Measurements from ENCODE around the gene CA10. TPM values are rescaled to one million over a fixed set of nuclear protein-coding genes. Genes with fewer than 3 reads are reported as not detected.

Gene CA10
- total and polyA plus RNA-seq, 8 donors, result 1.3 TPM; not detected in 7

- intact Hi-C loops (cut with DNase I; ENCODE audit: low total_unique reads), result no loop called here
- WGBS, 5 donors, result 64 to 86% (median 77%) methylated on average over 3 of the region's 3 CpGs
- peaks cover 0 to 8% (median 0%) of the 10 kb centered on the region in 3 donors for H3K27me3 ChIP-seq
These were observed 487.6 kb downstream of the CA10 start for GRCh38 chr17:51670899-51671298.

GRCh38 chr17:51668963-51669246, 489.6 kb downstream of the CA10 start:
- H3K4me1 ChIP-seq, result no peaks in the 10 kb centered on the region
- no peak for DNase-seq
- peaks cover 0 to 12% (median 5%) of the 10 kb centered on the region in 4 donors for H3K9me3 ChIP-seq
- H3K36me3 ChIP-seq, result no peaks in the 10 kb centered on the region
- no peaks in the 10 kb centered on the region for H3K27me3 ChIP-seq
- intact Hi-C loops (cut with DNase I; ENCODE audit: low total_unique reads), result no loop called here
- TF ChIP-seq EP300 (IDR thresholded peaks at IDR 0.05) (no peak), POLR2A (IDR thresholded peaks at IDR 0.05) (no peak), POLR2AphosphoS5 (IDR thresholded peaks at IDR 0.05) (no peak)
- TF ChIP-seq, protein P1, sequence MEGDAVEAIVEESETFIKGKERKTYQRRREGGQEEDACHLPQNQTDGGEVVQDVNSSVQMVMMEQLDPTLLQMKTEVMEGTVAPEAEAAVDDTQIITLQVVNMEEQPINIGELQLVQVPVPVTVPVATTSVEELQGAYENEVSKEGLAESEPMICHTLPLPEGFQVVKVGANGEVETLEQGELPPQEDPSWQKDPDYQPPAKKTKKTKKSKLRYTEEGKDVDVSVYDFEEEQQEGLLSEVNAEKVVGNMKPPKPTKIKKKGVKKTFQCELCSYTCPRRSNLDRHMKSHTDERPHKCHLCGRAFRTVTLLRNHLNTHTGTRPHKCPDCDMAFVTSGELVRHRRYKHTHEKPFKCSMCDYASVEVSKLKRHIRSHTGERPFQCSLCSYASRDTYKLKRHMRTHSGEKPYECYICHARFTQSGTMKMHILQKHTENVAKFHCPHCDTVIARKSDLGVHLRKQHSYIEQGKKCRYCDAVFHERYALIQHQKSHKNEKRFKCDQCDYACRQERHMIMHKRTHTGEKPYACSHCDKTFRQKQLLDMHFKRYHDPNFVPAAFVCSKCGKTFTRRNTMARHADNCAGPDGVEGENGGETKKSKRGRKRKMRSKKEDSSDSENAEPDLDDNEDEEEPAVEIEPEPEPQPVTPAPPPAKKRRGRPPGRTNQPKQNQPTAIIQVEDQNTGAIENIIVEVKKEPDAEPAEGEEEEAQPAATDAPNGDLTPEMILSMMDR (IDR thresholded peaks at IDR 0.05), result no peak
- whole genome bisulfite sequencing, 5 donors, result 86 to 98% (median 93%) methylated on average over 8 to 11 of the region's 11 CpGs
- no peak overlapping the region for H3K4me3 ChIP-seq
- H3K27ac ChIP-seq, result no peak overlapping the region

More at GRCh38 chr17:51670899-51671298, 487.6 kb downstream of the CA10 start:
- H3K9me3 ChIP-seq, result peaks cover 0 to 12% (median 5%) of the 10 kb centered on the region in 4 donors
- TF ChIP-seq POLR2A (IDR thresholded peaks at IDR 0.05) (no peak), POLR2AphosphoS5 (IDR thresholded peaks at IDR 0.05) (no peak), EP300 (IDR thresholded peaks at IDR 0.05) (no peak)
- TF ChIP-seq, protein P1 (IDR thresholded peaks at IDR 0.05), result no peak
- DNase-seq, result no peak
- no peak overlapping the region for H3K4me3 ChIP-seq
- H3K4me1 ChIP-seq, result no peaks in the 10 kb centered on the region
- no peaks in the 10 kb centered on the region for H3K36me3 ChIP-seq
- no peak overlapping the region for H3K27ac ChIP-seq

- Histone ChIP-seq H3K27me3 (no peaks in the 10 kb centered on the region), H3K9me3 (peaks cover 0 to 12% (median 5%) of the 10 kb centered on the region in 4 donors), H3K27ac (no peak overlapping the region), H3K4me1 (no peaks in the 10 kb centered on the region), H3K36me3 (no peaks in the 10 kb centered on the region), H3K4me3 (no peak overlapping the region)
- intact Hi-C loops (cut with DNase I; ENCODE audit: low total_unique reads), result no loop called here
- TF ChIP-seq, protein P1 (IDR thresholded peaks at IDR 0.05), result no peak
- TF ChIP-seq POLR2A (IDR thresholded peaks at IDR 0.05) (no peak), POLR2AphosphoS5 (IDR thresholded peaks at IDR 0.05) (no peak), EP300 (IDR thresholded peaks at IDR 0.05) (no peak)
- 74 to 91% (median 84%) methylated on average over 18 to 21 of the region's 21 CpGs for WGBS, 5 donors
- DNase-seq, result no peak
These were observed 490.2 kb downstream of the CA10 start for GRCh38 chr17:51668155-51668962.

DNA sequence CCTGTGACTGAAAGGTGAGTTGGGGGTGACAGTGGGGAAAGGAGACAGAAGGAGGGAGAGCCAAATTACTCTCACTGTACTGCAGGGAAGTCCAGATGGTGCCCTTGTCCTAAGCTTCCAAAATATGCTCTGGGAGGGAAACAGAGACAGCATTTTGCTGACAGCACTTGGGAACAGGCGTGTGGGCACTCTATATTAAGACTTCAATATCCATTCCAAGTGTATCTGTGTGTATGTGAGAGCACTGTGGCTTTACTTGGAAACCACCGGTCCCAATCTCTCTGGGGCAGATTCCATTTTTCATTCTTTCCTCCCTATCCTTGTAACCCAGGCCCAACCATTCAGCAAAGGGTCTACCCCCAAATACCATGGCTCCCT, 490.8 kb downstream of the CA10 start:
- no peaks in the 10 kb centered on the region for H3K36me3 ChIP-seq
- H3K4me3 ChIP-seq, result no peak overlapping the region
- H3K4me1 ChIP-seq, result no peaks in the 10 kb centered on the region
- peaks cover 0 to 12% (median 5%) of the 10 kb centered on the region in 4 donors for H3K9me3 ChIP-seq
- intact Hi-C loops (cut with DNase I; ENCODE audit: low total_unique reads), result no loop called here
- DNase-seq, result no peak
- H3K27me3 ChIP-seq, result no peaks in the 10 kb centered on the region
- WGBS, 5 donors, result 62 to 79% (median 73%) methylated on average over 2 of the region's 2 CpGs
- TF ChIP-seq POLR2AphosphoS5 (IDR thresholded peaks at IDR 0.05), result no peak
- TF ChIP-seq, protein P1 (IDR thresholded peaks at IDR 0.05), result no peak
- TF ChIP-seq POLR2A (IDR thresholded peaks at IDR 0.05), result no peak
- TF ChIP-seq EP300 (IDR thresholded peaks at IDR 0.05), result no peak
- no peak overlapping the region for H3K27ac ChIP-seq
